OCI-LY3 (cell line): ENCODE measurements around the gene PLG.

Source experiments
- H2AFZ ChIP-seq: fragments of 200-600, 300-600 bp; shearing (Covaris generic); 2 replicates; pipeline ENCODE4 v1.6.0; 2014; ENCODE audit warnings: antibody characterized with exemption, low read depth, low read length
- H3K27ac ChIP-seq: fragments of 200-600, 300-600 bp; sonication (generic); 2 replicates; pipeline ENCODE4 v1.5.1; 2014; ENCODE audit warnings: mild to moderate bottlenecking, low read length, moderate library complexity, mixed read lengths
- H3K27me3 ChIP-seq: fragments of 200-600, 300-600 bp; sonication (generic); 2 replicates; pipeline ENCODE4 v1.6.1; 2014; ENCODE audit warnings: low read depth, low read length, mixed read lengths
- H3K36me3 ChIP-seq: fragments of 200-600, 300-600 bp; sonication (generic); replicated peaks from 2 replicates; pipeline ENCODE3; 2014; ENCODE audit warnings: low read depth, low read length, mixed read lengths
- H3K4me1 ChIP-seq: fragments of 300-600, 200-600 bp; sonication (generic); 2 replicates; pipeline ENCODE4 v1.6.1; 2014; ENCODE audit warnings: low read length, mixed read lengths
- H3K4me2 ChIP-seq: fragments of 200-600, 300-600 bp; sonication (generic); 2 replicates; pipeline ENCODE4 v1.6.1; 2014; ENCODE audit warnings: low read length, mixed read lengths
- H3K4me3 ChIP-seq: fragments of 300-600, 200-600 bp; sonication (generic); 2 replicates; pipeline ENCODE4 v1.5.1; 2014; ENCODE audit warnings: antibody characterized with exemption, mild to moderate bottlenecking, low read length, moderate library complexity
- H3K79me2 ChIP-seq: fragments of 300-600, 200-600 bp; shearing (Covaris generic); 2 replicates; pipeline ENCODE4 v1.6.1; 2014; ENCODE audit warnings: mild to moderate bottlenecking, low read length, mixed read lengths
- H3K9ac ChIP-seq: fragments of 300-600, 200-600 bp; shearing (Covaris generic); 2 replicates; pipeline ENCODE4 v1.6.0; 2014; ENCODE audit warnings: mild to moderate bottlenecking, low read length, moderate library complexity
- H3K9me3 ChIP-seq: fragments of 200-600, 300-600 bp; shearing (Covaris generic); 2 replicates; pipeline ENCODE4 v1.6.1; 2014; ENCODE audit warnings: low read length, mixed read lengths; ENCODE audit not compliant: insufficient read depth
- H4K20me1 ChIP-seq: fragments of 200-600, 300-600 bp; sonication (generic); 2 replicates; pipeline ENCODE4 v1.6.1; 2016; ENCODE audit warnings: low read length, mixed read lengths; ENCODE audit not compliant: insufficient read depth
- EZH2phosphoT487 ChIP-seq: fragments of 200-600 bp; shearing (Covaris generic); IDR thresholded peaks from 2 replicates; pipeline ENCODE4 v1.6.1; 2018; ENCODE audit warnings: antibody characterized with exemption, mixed run types, low read depth
- TF ChIP-seq, protein P1 (sequence below): fragments of 200-600, 300-600 bp; sonication (generic); IDR thresholded peaks from 2 replicates; pipeline ENCODE4 v1.5.1; 2014; ENCODE audit warnings: antibody characterized with exemption, low read length, low read depth

Gene PLG

DNA sequence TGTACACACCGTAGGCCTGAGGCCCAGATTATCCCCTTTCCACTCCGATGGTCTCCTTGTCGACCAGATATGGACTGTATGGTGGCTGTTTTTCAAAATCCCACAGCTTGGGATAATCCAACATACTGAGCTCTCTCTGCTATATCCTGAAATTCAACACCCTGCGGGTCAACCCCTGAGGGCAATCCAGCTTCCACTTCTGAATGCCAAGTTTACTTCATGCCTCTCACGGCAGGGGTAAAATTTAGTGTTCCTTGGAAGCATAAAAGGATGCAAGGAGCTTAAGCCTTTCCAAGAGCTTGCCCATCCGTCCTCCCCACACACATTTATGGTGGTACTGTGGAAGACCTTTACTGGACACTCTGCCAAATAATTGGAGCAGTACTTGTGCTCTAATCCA, 90.7 kb downstream of the PLG start:
- Histone ChIP-seq H3K4me1 (peaks cover 48% of the 10 kb centered on the region), H4K20me1 (no peaks in the 10 kb centered on the region), H2AFZ (no peak overlapping the region), H3K9me3 (no peaks in the 10 kb centered on the region), H3K4me2 (peak overlapping the region; percentile 52; the same call in 1 of the 2 replicates), H3K9ac (peak overlapping the region; percentile 52; the same call in 1 of the 2 replicates), H3K36me3 (peaks cover 8% of the 10 kb centered on the region), H3K27me3 (no peaks in the 10 kb centered on the region), H3K27ac (peak overlapping the region; percentile 99), H3K79me2 (no peaks in the 10 kb centered on the region), H3K4me3 (no peak overlapping the region)
- TF ChIP-seq, protein P1, sequence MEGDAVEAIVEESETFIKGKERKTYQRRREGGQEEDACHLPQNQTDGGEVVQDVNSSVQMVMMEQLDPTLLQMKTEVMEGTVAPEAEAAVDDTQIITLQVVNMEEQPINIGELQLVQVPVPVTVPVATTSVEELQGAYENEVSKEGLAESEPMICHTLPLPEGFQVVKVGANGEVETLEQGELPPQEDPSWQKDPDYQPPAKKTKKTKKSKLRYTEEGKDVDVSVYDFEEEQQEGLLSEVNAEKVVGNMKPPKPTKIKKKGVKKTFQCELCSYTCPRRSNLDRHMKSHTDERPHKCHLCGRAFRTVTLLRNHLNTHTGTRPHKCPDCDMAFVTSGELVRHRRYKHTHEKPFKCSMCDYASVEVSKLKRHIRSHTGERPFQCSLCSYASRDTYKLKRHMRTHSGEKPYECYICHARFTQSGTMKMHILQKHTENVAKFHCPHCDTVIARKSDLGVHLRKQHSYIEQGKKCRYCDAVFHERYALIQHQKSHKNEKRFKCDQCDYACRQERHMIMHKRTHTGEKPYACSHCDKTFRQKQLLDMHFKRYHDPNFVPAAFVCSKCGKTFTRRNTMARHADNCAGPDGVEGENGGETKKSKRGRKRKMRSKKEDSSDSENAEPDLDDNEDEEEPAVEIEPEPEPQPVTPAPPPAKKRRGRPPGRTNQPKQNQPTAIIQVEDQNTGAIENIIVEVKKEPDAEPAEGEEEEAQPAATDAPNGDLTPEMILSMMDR = no peak
- no peak for TF ChIP-seq EZH2phosphoT487

DNA sequence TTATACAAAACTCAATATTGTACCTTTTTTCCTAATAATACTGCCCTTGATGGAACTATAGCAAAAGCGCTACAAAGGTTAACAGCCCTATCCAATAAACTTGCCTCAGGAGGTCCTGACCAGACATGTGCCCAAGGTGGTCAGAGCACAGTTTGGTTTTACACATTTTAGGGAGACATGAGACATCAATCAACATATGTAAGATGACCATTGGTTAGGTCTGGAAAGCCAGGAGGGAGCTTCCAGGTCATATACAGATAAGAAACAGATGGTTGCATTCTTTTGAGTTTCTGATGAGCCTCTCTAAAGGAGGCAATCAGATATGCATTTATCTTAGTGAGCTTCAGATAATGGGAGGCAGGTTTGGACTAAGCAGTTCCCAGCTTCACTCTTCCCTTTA, 91.6 kb downstream of the PLG start:
- no peak for TF ChIP-seq EZH2phosphoT487
- TF ChIP-seq, protein P1 = no peak
- H3K27ac ChIP-seq = no peak overlapping the region
- no peaks in the 10 kb centered on the region for H3K79me2 ChIP-seq
- H3K9ac ChIP-seq = no peak overlapping the region
- H2AFZ ChIP-seq = no peak overlapping the region
- H3K4me2 ChIP-seq = no peak overlapping the region
- H3K27me3 ChIP-seq = no peaks in the 10 kb centered on the region
- no peaks in the 10 kb centered on the region for H4K20me1 ChIP-seq
- no peaks in the 10 kb centered on the region for H3K9me3 ChIP-seq
- peaks cover 38% of the 10 kb centered on the region for H3K4me1 ChIP-seq
- H3K4me3 ChIP-seq = no peak overlapping the region
- peaks cover 8% of the 10 kb centered on the region for H3K36me3 ChIP-seq

DNA sequence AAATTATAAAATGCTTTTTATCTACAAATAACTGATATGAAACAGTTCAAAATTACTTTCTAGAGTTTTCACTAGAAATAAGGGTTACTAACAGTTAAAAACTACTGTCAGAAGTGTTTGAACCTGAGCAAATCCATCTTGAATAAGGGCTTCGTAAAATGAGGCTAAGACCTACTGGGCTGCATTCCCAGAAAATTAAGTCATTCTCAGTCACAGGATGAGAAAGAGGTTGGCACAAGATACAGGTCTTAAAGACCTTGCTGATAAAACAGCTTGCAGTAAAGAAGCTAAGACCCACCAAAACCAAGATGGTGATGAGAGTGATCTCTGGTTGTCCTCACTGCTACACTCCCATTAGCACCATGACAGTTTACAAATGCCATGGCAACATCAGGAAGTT, 93.7 kb downstream of the PLG start:
- peaks cover 8% of the 10 kb centered on the region for H3K36me3 ChIP-seq
- no peak overlapping the region for H3K4me2 ChIP-seq
- no peak overlapping the region for H3K27ac ChIP-seq
- no peak overlapping the region for H2AFZ ChIP-seq
- H3K79me2 ChIP-seq = no peaks in the 10 kb centered on the region
- TF ChIP-seq EZH2phosphoT487 = no peak
- TF ChIP-seq, protein P1 = no peak
- no peak overlapping the region for H3K4me3 ChIP-seq
- peaks cover 20% of the 10 kb centered on the region for H3K4me1 ChIP-seq
- 0 out of 2 replicates have a peak, but pooled peaks cover 3% of the 10 kb centered on the region for H3K9me3 ChIP-seq
- no peaks in the 10 kb centered on the region for H4K20me1 ChIP-seq
- H3K27me3 ChIP-seq = no peaks in the 10 kb centered on the region
- no peak overlapping the region for H3K9ac ChIP-seq

DNA sequence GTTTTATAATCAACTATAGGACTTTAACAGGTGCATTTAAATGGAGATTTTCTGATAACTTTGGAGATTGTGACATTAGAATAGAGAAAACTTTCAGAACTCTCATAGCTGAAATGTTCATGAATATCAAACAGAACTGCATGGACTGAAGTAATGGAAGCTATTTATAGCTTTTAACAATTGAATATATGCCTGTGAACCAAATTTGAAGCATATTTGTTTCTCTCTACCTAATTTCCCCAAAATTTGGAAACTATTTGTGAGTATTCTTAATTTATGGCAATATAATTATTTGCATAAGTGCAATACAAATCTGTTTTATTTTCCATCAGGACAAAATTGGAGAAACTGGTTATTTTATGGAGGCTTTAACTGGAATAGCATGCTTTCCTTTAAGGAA, 96.6 kb downstream of the PLG start:
- Histone ChIP-seq H3K27me3 (no peaks in the 10 kb centered on the region), H3K4me3 (no peak overlapping the region), H4K20me1 (no peaks in the 10 kb centered on the region), H2AFZ (no peak overlapping the region), H3K79me2 (no peaks in the 10 kb centered on the region), H3K4me1 (no peaks in the 10 kb centered on the region), H3K4me2 (no peak overlapping the region), H3K36me3 (peaks cover under 1% of the 10 kb centered on the region), H3K9me3 (0 out of 2 replicates have a peak, but pooled peaks cover 3% of the 10 kb centered on the region), H3K9ac (no peak overlapping the region), H3K27ac (no peak overlapping the region)
- no peak for TF ChIP-seq EZH2phosphoT487
- TF ChIP-seq, protein P1 = no peak
